ENCODE results near the gene POP4.

The POP4 gene

DNA sequence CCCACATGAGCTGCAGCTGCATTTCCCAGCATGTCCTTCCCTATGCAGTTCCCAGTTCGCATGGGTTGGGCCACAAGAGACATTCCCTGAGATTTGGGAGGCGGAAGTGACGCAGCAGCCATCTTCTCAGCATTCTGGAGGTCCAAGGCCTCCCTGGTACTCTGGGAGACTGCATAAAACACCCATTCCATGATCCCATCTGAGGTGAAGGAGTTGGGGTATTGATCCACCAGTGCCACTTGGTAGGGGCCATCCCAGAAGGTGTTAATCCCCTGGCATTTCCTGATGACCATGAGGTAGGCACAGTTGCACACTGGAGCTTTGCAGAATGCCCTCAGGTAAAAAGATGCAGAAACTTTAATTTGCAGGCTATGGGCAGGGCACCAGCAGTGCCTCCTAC is 25.4 kb downstream of the POP4 start:
- DNase-seq (ENCODE audit: low read depth) = no peak
- no peak overlapping the region for H3K4me3 ChIP-seq (ENCODE audit: low read length)
- TF ChIP-seq, protein P1, sequence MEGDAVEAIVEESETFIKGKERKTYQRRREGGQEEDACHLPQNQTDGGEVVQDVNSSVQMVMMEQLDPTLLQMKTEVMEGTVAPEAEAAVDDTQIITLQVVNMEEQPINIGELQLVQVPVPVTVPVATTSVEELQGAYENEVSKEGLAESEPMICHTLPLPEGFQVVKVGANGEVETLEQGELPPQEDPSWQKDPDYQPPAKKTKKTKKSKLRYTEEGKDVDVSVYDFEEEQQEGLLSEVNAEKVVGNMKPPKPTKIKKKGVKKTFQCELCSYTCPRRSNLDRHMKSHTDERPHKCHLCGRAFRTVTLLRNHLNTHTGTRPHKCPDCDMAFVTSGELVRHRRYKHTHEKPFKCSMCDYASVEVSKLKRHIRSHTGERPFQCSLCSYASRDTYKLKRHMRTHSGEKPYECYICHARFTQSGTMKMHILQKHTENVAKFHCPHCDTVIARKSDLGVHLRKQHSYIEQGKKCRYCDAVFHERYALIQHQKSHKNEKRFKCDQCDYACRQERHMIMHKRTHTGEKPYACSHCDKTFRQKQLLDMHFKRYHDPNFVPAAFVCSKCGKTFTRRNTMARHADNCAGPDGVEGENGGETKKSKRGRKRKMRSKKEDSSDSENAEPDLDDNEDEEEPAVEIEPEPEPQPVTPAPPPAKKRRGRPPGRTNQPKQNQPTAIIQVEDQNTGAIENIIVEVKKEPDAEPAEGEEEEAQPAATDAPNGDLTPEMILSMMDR (conservative IDR thresholded peaks at IDR 0.05; ENCODE audit: low read length) = no peak

- TF ChIP-seq, protein P1 (conservative IDR thresholded peaks at IDR 0.05; ENCODE audit: low read length) = no peak
- no peak overlapping the region for H3K4me3 ChIP-seq (ENCODE audit: low read length)
- no peak for DNase-seq (ENCODE audit: low read depth)
Measured at GRCh38 chr19:29634002-29634401, 27.9 kb downstream of the POP4 start.

DNA sequence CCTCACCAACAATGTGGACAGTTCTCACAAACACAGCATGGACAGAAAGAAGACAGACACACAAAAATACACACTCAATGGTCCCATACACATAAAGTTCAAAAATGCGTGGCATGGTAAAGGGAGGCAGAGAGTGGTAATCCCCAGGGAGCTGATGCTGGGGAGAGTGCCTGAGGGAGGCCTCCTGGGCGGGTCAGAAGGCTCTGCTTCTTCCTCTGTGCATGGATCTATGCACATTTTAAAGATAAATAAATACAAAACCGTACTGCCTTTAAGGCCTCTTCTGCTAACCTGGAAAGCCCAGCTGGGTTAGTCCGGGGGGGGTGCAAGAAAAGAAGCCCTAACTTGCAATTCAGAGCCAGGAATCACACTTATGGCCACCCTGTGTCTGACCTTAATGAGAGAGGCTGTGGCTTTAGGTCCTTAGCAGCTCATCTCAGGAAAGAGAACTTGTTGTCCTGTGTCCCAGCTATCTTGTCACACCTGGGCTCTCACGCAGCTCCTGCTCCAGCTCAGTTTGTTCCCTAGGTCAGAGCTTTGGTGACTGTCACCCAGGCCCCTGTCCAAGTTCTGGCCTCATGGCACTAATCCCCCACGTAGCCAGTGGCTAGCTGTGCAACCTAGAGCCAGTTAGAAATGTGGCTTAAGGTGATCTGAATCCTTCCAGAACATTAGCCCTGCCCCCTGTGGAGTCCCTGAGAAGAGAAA is 28.5 kb downstream of the POP4 start:
- TF ChIP-seq, protein P1 (conservative IDR thresholded peaks at IDR 0.05; ENCODE audit: low read length) = no peak
- DNase-seq (ENCODE audit: low read depth) = no peak
- no peak overlapping the region for H3K4me3 ChIP-seq (ENCODE audit: low read length)

- TF ChIP-seq, protein P1 (conservative IDR thresholded peaks at IDR 0.05; ENCODE audit: low read length) = no peak
- H3K4me3 ChIP-seq (ENCODE audit: low read length) = no peak overlapping the region
- no peak for DNase-seq (ENCODE audit: low read depth)
Measured at GRCh38 chr19:29635963-29636362, 29.9 kb downstream of the POP4 start.

DNA sequence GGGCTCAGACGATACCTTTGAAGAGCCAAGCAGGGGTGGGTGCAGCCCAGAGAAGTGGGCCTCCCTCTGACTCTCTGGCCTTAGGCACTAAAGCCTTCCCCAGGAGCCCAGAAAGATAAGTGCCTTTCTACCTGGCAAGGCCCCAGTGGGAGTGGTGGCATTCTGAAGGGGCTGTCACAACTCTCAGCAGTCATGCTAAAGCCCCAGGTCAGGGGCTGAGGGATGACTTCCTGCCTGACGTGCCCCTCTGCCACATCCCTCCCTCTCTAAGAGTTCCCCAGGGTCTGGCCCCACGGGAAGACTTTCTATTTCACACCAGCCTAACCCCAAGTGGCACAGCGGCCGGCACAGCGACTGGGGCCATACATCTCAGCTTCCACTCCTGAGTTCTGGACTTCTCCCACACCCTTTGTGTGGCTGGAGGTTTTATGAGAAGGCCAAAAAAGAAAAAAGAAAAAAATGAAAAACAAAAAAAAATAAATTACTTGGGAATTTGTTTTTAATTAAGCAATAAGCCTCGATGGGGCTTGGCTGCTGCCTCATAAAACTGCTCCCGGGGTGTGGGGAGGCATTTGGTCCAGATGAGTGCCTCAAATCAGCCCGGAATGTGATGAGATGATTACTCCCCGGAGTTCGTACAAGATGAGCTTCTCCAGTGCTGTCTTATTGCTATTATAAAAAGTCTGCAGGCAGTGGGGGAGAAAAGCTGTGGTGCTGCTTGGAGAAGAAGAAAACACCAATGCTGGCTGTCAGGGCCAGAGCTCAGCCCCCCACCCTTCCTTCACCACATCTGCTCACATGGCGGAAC is 30.7 kb downstream of the POP4 start:
- TF ChIP-seq, protein P1 (conservative IDR thresholded peaks at IDR 0.05; ENCODE audit: low read length) = no peak
- peak; percentile 38 for DNase-seq (ENCODE audit: low read depth)
- no peak overlapping the region for H3K4me3 ChIP-seq (ENCODE audit: low read length)

GRCh38 chr19:29639086-29639485 is 33.0 kb downstream of the POP4 start:
- H3K4me3 ChIP-seq (ENCODE audit: low read length) = no peak overlapping the region
- no peak for DNase-seq (ENCODE audit: low read depth)
- TF ChIP-seq, protein P1 (conservative IDR thresholded peaks at IDR 0.05; ENCODE audit: low read length) = no peak

DNA sequence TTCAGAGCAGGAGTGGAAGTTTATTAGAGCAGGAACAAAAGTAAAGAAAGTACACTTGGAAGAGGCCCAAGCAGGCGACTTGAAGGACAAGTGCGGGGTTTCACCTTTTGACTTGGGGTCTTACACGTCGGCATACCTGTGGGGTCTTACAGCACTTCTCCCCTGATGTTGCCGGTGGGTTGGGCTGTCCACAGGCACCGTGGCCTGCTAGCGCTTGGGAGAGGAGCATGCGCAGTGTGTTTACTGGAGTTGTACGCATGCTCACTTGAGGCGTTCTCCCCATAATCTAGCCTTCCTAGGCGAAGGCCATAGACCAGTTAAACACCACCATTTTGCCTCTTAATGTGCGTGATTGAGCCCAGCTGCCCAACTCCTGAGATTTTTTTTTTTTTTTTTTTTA is 34.1 kb downstream of the POP4 start:
- DNase-seq (ENCODE audit: low read depth) = no peak
- H3K4me3 ChIP-seq (ENCODE audit: low read length) = no peak overlapping the region
- TF ChIP-seq, protein P1 (conservative IDR thresholded peaks at IDR 0.05; ENCODE audit: low read length) = no peak

All from AG10803 (cell line).